Spleen (tissue), 11 donors: Measurements from ENCODE around the gene EPN2. TPM values are rescaled to one million over a fixed set of nuclear protein-coding genes. Genes with fewer than 3 reads are reported as not detected.

ENCODE experiments used
- DNase-seq: peaks from one replicate; pipeline ENCODE4 v3.0.0-alpha.2; 2020
- H3K27ac ChIP-seq, 8 donors: fragments of 200-600 bp; sonication (generic) in 7 of 8; 1 replicate in 4 of 8; 2 replicates in 4 of 8; pipeline versions ENCODE4 v1.5.0 to v1.8.0; 2016 to 2021; ENCODE audit warnings: inconsistent platforms in 4 of 8, mild to moderate bottlenecking in 4 of 8, moderate library complexity in 1 of 8
- H3K27me3 ChIP-seq, 7 donors: fragments of 200-600 bp; sonication (generic) in 6 of 7; replicated peaks in 1 of 7; 1 replicate in 4 of 7; 2 replicates in 3 of 7; pipeline versions ENCODE4 v1.5.0 to v1.8.0; 2016 to 2021; ENCODE audit warnings: inconsistent platforms in 3 of 7, mild to moderate bottlenecking in 1 of 7
- H3K36me3 ChIP-seq, 6 donors: fragments of 200-600 bp; sonication (generic) in 5 of 6; 1 replicate in 4 of 6; 2 replicates in 2 of 6; pipeline versions ENCODE4 v1.5.0 to v1.8.0; 2016 to 2021; ENCODE audit warnings: inconsistent platforms in 2 of 6
- H3K4me1 ChIP-seq, 6 donors: fragments of 200-600 bp; sonication (generic) in 5 of 6; 1 replicate in 3 of 6; 2 replicates in 3 of 6; pipeline versions ENCODE4 v1.5.0 to v1.8.0; 2016 to 2021; ENCODE audit warnings: inconsistent platforms in 3 of 6
- H3K4me3 ChIP-seq, 8 donors: fragments of 200-600 bp; sonication (generic) in 7 of 8; 1 replicate in 4 of 8; 2 replicates in 4 of 8; pipeline versions ENCODE4 v1.5.0 to v1.8.0; 2016 to 2021; ENCODE audit warnings: inconsistent platforms in 4 of 8, mild to moderate bottlenecking in 4 of 8, moderate library complexity in 2 of 8
- H3K9me3 ChIP-seq, 8 donors: fragments of 200-600 bp; sonication (generic) in 7 of 8; 1 replicate in 4 of 8; 2 replicates in 4 of 8; pipeline versions ENCODE4 v1.5.0 to v1.8.0; 2016 to 2021; ENCODE audit warnings: inconsistent platforms in 4 of 8
- POLR2A ChIP-seq, 3 donors: fragments of 450-650 bp; IDR thresholded peaks; one replicate each; pipeline ENCODE4 v1.5.1; 2017; ENCODE audit warnings: antibody characterized with exemption in 3 of 3, mild to moderate bottlenecking in 1 of 3
- POLR2AphosphoS5 ChIP-seq, 3 donors: sonication (generic); formaldehyde crosslinking; IDR thresholded peaks; one replicate each; pipeline ENCODE4 v1.5.1; 2017; ENCODE audit warnings: antibody characterized with exemption in 3 of 3
- WGBS, 5 donors: extraction: QIAGEN DNeasy Blood & Tissue Kit in 3 of 5; methylation state at CpG; one replicate each; pipeline versions ENCODE4 v1.1.5 to v1.1.7; 2013 to 2018; 5-methylcytosine and 5-hydroxymethylcytosine counted together
- intact Hi-C: fragments of 100-400 bp; cut with DNase I; formaldehyde crosslinking; loops from one replicate; pipeline ENCODE4 v1.15.0; 2023; ENCODE audit warnings: low total_unique reads
- polyA plus RNA-seq, 3 donors: library from polyadenylated mRNA; stranded (reverse); fragments of 200-250 nt; gene quantifications; one replicate each; pipeline ENCODE4 v1.2.1, GENCODE V29; 2013
- total RNA-seq, 7 donors: library from RNA; depleted of rRNA in 3 of 7; stranded (reverse); fragments of >200 nt in 3 of 7; fragmentation: NEBNext Ultra II Directional in 4 of 7; extraction: Animal tissue kit (Norgen Biotek cat#: 25700) in 4 of 7; gene quantifications; one replicate each; pipeline versions ENCODE4 v1.1.0 to v1.2.1, GENCODE V29; 2016 to 2021
- TF ChIP-seq, protein P1 (sequence below), 11 experiments: fragments of 200-600 bp in 7 of 11; fragments of 450-650 bp in 4 of 11; sonication (generic) in 4 of 11; IDR thresholded peaks in 8 of 11; conservative IDR thresholded peaks in 3 of 11; 1 replicate in 7 of 11; 2 replicates in 4 of 11; pipeline versions ENCODE4 v1.4.0 to v1.8.0; 2016 to 2021; ENCODE audit warnings: antibody characterized with exemption in 11 of 11, inconsistent platforms in 4 of 11, mild to moderate bottlenecking in 1 of 11
- donor health status: healthy with polysubstance abuse.
- donor health status: DM: no; HTN: no; CAD: no; lungs with moderate emphysema.
- donor health status: DM: no; HTN: no; CAD: no.
- donor health status: Bipolar disorder and iron deficiency.
- donor health status: healthy.
- donor health status: DM: no; HTN: no; CAD: no.
- donor health status: DM: yes; HTN: yes; CAD: no.

The EPN2 gene
- total and polyA plus RNA-seq, 10 donors: 5.4 to 59.6 (median 31.5) TPM

DNA sequence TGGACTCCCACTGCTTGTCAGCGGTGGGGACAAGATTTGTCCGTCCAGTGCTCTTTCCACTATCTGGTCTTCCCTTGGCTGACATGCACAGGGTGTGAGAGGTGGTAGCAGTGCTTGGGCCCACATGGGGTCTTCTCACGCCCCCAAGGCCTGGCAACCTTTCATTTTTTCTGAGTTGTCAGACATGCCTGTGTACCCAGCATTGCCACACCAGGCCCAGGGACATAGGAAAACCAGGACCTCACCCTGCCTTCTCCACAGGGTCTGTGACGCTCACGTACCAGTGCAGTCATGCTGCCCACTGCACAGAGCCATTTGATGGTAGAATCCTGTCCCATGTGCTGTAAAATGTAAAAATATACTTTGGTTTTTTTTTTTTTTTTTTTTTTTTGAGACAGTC lies 67.6 kb downstream of the EPN2 start:
- TF ChIP-seq POLR2AphosphoS5 (IDR thresholded peaks at IDR 0.05): no peak
- TF ChIP-seq, protein P1, sequence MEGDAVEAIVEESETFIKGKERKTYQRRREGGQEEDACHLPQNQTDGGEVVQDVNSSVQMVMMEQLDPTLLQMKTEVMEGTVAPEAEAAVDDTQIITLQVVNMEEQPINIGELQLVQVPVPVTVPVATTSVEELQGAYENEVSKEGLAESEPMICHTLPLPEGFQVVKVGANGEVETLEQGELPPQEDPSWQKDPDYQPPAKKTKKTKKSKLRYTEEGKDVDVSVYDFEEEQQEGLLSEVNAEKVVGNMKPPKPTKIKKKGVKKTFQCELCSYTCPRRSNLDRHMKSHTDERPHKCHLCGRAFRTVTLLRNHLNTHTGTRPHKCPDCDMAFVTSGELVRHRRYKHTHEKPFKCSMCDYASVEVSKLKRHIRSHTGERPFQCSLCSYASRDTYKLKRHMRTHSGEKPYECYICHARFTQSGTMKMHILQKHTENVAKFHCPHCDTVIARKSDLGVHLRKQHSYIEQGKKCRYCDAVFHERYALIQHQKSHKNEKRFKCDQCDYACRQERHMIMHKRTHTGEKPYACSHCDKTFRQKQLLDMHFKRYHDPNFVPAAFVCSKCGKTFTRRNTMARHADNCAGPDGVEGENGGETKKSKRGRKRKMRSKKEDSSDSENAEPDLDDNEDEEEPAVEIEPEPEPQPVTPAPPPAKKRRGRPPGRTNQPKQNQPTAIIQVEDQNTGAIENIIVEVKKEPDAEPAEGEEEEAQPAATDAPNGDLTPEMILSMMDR (IDR thresholded peaks at IDR 0.05 in 8 of 11, conservative IDR thresholded peaks at IDR 0.05 in 3 of 11): no peak
- TF ChIP-seq POLR2A (IDR thresholded peaks at IDR 0.05): no peak
- H3K27ac ChIP-seq: peak overlapping the region; percentile 13 to 82 (median 66)
- no peak overlapping the region for H3K4me3 ChIP-seq
- peaks cover 0 to 2% (median 0%) of the 10 kb centered on the region in 6 donors for H3K36me3 ChIP-seq
- H3K27me3 ChIP-seq: peaks cover 0 to 39% (median 0%) of the 10 kb centered on the region in 7 donors
- intact Hi-C loops: no loop called here
- no peaks in the 10 kb centered on the region for H3K9me3 ChIP-seq
- DNase-seq: peak; percentile 69
- WGBS, 5 donors: 82 to 93% (median 87%) methylated on average over 5 of the region's 5 CpGs
- H3K4me1 ChIP-seq: peaks cover 44 to 82% (median 63%) of the 10 kb centered on the region in 6 donors

DNA sequence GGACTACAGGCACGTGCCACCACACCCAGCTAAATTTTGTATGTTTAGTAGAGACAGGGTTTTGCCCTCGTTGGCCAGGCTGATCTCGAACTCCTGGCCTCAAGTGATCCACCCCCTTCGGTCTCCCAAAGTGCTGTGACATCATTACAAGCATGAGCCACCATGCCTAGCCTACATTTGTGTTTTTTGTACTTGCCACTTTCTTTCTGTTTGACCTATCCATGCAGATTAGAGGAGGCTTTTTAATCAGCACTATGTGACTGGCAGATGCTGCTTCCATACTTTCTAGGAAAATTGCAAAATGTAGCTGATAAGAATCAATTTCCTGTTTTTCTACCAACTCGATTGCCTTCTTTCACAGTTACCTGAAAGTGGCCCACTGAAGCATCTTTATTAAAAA lies 68.1 kb downstream of the EPN2 start:
- H3K4me1 ChIP-seq: peaks cover 44 to 86% (median 65%) of the 10 kb centered on the region in 6 donors

DNA sequence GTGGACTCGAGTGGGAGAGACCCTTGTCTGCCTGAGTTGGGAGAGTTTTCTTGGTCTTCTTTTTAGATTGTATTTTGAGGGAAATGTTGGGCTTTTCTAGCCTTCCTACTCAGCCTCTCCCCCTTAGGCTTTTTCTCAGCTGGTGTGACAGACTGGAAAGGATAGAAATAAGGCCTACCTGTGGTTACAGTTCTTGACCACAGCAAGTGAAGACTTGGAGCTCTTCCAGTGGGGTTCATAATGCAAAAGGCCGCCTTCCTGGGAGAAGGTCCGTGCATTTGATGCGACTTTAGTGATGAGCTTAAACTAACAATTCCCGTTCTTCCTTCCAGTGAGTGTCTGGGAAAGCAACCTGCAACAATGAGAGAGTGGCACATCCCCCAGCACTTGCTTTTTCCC lies 68.6 kb downstream of the EPN2 start:
- peaks cover 44 to 88% (median 65%) of the 10 kb centered on the region in 6 donors for H3K4me1 ChIP-seq
- TF ChIP-seq POLR2A (IDR thresholded peaks at IDR 0.05) (no peak), POLR2AphosphoS5 (IDR thresholded peaks at IDR 0.05) (no peak)
- TF ChIP-seq, protein P1 (IDR thresholded peaks at IDR 0.05 in 8 of 11, conservative IDR thresholded peaks at IDR 0.05 in 3 of 11): no peak
- peaks cover 0 to 7% (median 0%) of the 10 kb centered on the region in 6 donors for H3K36me3 ChIP-seq
- no peak for DNase-seq
- H3K27me3 ChIP-seq: peaks cover 0 to 37% (median 0%) of the 10 kb centered on the region in 7 donors
- 82 to 91% (median 85%) methylated on average over 5 of the region's 5 CpGs for WGBS, 5 donors
- H3K4me3 ChIP-seq: no peak overlapping the region
- peak overlapping the region in 5 of 8 donors; percentile 60 to 82 (median 76) for H3K27ac ChIP-seq
- no peaks in the 10 kb centered on the region for H3K9me3 ChIP-seq
- intact Hi-C loops: no loop called here

More for the DNA sequence above, 68.1 kb downstream of the EPN2 start:
- intact Hi-C loops: no loop called here
- TF ChIP-seq POLR2A (IDR thresholded peaks at IDR 0.05): no peak
- no peak for TF ChIP-seq POLR2AphosphoS5 (IDR thresholded peaks at IDR 0.05)
- TF ChIP-seq, protein P1 (IDR thresholded peaks at IDR 0.05 in 8 of 11, conservative IDR thresholded peaks at IDR 0.05 in 3 of 11): no peak
- WGBS, 5 donors: 59 to 70% (median 64%) methylated on average over 5 of the region's 5 CpGs
- DNase-seq: no peak
- peak overlapping the region in 5 of 8 donors; percentile 60 to 82 (median 76) for H3K27ac ChIP-seq
- peaks cover 0 to 7% (median 0%) of the 10 kb centered on the region in 6 donors for H3K36me3 ChIP-seq
- H3K9me3 ChIP-seq: no peaks in the 10 kb centered on the region
- peaks cover 0 to 39% (median 0%) of the 10 kb centered on the region in 7 donors for H3K27me3 ChIP-seq
- H3K4me3 ChIP-seq: no peak overlapping the region

DNA sequence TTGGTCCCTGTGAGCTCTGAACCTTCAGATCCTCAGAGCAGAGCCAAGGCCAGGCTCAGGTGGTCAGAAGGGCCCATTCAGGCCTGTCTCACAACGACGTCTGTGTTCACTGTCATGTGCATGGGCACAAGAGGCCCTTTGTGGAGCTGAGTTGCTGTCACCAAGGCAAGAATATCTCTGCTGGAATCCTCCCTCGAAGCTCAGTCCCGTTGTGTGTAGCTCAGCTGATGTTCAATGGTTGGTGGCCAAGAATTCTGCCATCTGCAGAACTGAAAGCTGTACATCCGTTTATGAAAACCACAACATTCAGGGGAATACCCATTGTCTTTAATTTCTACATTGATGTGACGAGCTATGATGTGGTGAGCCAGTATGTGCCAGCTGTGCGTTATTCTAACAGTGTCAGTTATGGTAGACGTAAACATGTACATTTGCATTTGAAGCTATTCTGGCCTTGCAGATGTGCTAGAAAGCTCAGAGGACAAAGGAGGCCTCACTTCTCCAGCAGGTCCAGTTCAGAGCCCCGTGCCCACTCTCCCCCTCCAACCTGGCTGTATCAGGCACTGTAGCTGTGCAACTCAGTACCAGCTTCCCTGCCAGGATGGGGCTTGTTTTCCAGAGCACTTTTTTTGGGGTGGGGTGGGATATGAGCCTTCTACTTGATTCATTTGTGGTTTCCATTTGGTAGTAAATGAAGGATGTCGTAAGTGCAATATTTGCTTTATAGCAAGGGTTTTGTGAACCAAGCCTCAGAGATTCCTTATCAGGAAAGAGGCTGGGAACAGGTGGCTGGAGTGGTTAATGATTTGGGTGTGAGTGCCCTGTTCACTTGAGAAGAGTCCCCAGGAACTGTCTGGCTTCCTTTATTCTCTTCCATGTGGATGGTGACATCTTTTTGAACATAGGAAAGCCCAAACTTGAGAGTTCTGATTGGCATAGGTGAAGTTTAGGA lies 69.3 kb downstream of the EPN2 start:
- intact Hi-C loops: no loop called here
- Histone ChIP-seq H3K27ac (peak overlapping the region in 6 of 8 donors; percentile 30 to 82 (median 74)), H3K36me3 (peaks cover 0 to 7% (median 0%) of the 10 kb centered on the region in 6 donors), H3K9me3 (no peaks in the 10 kb centered on the region), H3K4me3 (no peak overlapping the region), H3K4me1 (peaks cover 44 to 88% (median 67%) of the 10 kb centered on the region in 6 donors), H3K27me3 (peaks cover 0 to 37% (median 0%) of the 10 kb centered on the region in 7 donors)
- peak; percentile 80 for DNase-seq
- TF ChIP-seq POLR2A (IDR thresholded peaks at IDR 0.05) (no peak), POLR2AphosphoS5 (IDR thresholded peaks at IDR 0.05) (peak in 2 of 3 donors; percentile 31 to 75)
- 18 to 38% (median 29%) methylated on average over 10 of the region's 10 CpGs for WGBS, 5 donors
